Measurements from ENCODE around the gene DGKD.
A peak's percentile ranks its signal among the peaks of the same experiment; 100 is the strongest.
"Not testable (repeated sequence)": the region's sequence is repeated elsewhere in the genome, so short reads cannot be mapped to it uniquely, and the experiment has no call there.

The DGKD gene

GRCh38 chr2:233353769-233354499 lies at the start of gene DGKD:
DGKD (plus strand) TSS chr2:233354494; CDS start chr2:233354519, 25 bp downstream.
- peak; percentile 62 for DNase-seq

- no peak for DNase-seq
Measured at GRCh38 chr2:233307565-233307964, 46.7 kb upstream of the DGKD start, which contains the start of gene SAG. SAG (plus strand) TSS chr2:233307816; CDS start chr2:233309190, 1,374 bp downstream.

GRCh38 chr2:233311241-233311926 lies 42.9 kb upstream of the DGKD start:
- DNase-seq, result no peak

GRCh38 chr2:233312874-233313273 lies 41.4 kb upstream of the DGKD start:
- DNase-seq, result no peak

- DNase-seq, result no peak
Measured at GRCh38 chr2:233314180-233314925, 39.9 kb upstream of the DGKD start.

- no peak for DNase-seq
Measured at GRCh38 chr2:233317196-233317943, 36.9 kb upstream of the DGKD start.

- no peak for DNase-seq
Measured at GRCh38 chr2:233319256-233319655, 35.0 kb upstream of the DGKD start.

- no peak for DNase-seq
Measured at GRCh38 chr2:233320470-233320869, 33.8 kb upstream of the DGKD start.

- no peak for DNase-seq
Measured at GRCh38 chr2:233321166-233321565, 33.1 kb upstream of the DGKD start.

- no peak for DNase-seq
Measured at GRCh38 chr2:233323851-233324250, 30.4 kb upstream of the DGKD start.

GRCh38 chr2:233325256-233325655 lies 29.0 kb upstream of the DGKD start:
- no peak for DNase-seq

GRCh38 chr2:233325814-233326213 lies 28.5 kb upstream of the DGKD start:
- DNase-seq, result no peak

GRCh38 chr2:233326500-233326899 lies 27.8 kb upstream of the DGKD start:
- DNase-seq, result no peak

GRCh38 chr2:233328922-233329321 lies 25.4 kb upstream of the DGKD start:
- no peak for DNase-seq

GRCh38 chr2:233329489-233330135 lies 24.7 kb upstream of the DGKD start:
- DNase-seq, result no peak

GRCh38 chr2:233331536-233331935 lies 22.8 kb upstream of the DGKD start:
- DNase-seq, result peak; percentile 56

GRCh38 chr2:233332125-233332524 lies 22.2 kb upstream of the DGKD start:
- DNase-seq, result no peak

GRCh38 chr2:233334915-233335314 lies 19.4 kb upstream of the DGKD start:
- DNase-seq, result no peak

GRCh38 chr2:233336091-233336490 lies 18.2 kb upstream of the DGKD start:
- not testable (repeated sequence) for DNase-seq

- no peak for DNase-seq
Measured at GRCh38 chr2:233336541-233336940, 17.8 kb upstream of the DGKD start.

GRCh38 chr2:233338046-233338445 lies 16.2 kb upstream of the DGKD start:
- no peak for DNase-seq

- no peak for DNase-seq
Measured at GRCh38 chr2:233338812-233339368, 15.4 kb upstream of the DGKD start.

Data from stimulated activated naive CD4-positive, alpha-beta T cell treated with Interleukin-2 at 50 U/mL for 16 hours (primary cell).